COLO668 (cell line): Measurements from ENCODE around the gene MAPK8IP3.
A peak's percentile ranks its signal among the peaks of the same experiment; 100 is the strongest.
"Not testable (repeated sequence)": the region's sequence is repeated elsewhere in the genome, so short reads cannot be mapped to it uniquely, and the experiment has no call there.

Experiments
- DNase-seq: peaks from one replicate; lab custom pipeline; 2025; ENCODE audit not compliant: unreplicated experiment; lab: John Stamatoyannopoulos, UW

The MAPK8IP3 gene

GRCh38 chr16:1784977-1785845, 79.2 kb downstream of the MAPK8IP3 start:
- DNase-seq, result no peak

DNA sequence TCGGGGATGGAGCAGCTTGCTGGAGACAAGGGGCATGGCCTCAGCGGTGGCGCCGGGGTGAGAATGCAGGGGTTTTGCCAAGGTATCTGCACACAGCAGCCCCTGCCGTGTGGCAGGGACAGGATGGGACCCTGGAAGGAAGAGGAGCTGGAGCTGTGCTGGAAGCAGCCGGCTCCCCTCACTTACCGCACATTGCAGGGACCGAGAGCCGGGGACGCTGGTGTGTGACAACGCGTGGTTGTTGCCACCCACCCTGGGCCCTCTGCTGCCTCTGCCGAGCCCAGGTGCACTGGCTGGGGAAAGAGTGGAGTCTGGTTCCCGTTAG, 79.8 kb downstream of the MAPK8IP3 start:
- no peak for DNase-seq

DNA sequence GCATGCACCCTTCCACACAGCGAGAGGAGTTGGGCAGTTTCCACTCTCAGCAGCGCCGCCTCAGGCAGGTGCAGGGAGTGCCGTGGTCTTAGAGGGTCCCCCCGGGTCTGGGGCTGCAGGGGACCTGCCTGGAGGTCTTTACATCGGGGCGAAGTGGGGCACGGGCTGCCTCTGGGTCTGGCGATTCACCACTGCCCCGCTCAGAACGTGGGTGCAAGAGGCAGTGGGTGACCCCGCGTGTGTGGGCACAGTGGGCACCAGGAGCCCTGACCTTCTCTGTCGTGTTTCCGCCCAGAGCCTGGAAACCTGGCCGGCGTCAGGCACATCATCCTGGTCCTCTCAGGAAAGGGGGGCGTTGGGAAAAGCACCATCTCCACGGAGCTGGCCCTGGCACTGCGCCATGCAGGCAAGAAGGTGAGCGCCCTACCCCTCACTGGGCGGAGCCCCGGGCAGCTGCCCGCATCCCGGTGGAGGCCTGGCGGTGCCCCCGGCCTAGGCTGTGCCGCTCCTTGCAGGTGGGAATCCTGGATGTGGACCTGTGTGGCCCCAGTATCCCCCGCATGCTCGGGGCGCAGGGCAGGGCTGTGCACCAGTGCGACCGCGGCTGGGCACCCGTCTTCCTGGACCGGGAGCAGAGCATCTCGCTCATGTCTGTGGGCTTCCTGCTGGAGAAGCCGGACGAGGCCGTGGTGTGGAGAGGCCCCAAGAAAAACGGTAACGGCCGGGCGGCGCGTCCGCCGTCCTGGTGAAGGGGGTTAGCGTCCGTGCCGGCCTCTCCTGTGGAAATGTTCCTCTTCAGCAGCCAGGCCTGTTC, 80.5 kb downstream of the MAPK8IP3 start:
- no peak for DNase-seq

DNA sequence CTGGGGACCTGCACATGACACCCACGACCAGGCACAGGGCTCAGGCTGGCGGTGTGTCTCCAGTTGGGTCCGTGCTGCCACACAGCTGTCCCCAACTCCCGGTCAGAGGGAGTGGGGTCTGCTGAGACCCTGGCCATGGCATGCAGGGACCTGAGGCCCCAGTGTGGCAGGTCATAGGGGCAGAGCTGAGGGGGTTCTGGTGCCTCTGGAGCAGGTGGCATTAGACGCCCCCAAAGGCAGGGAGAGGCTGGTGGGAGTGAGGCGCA, 81.0 kb downstream of the MAPK8IP3 start:
- DNase-seq, result no peak

GRCh38 chr16:1787322-1788094, 81.5 kb downstream of the MAPK8IP3 start:
- no peak for DNase-seq

- no peak for DNase-seq
These were observed 82.2 kb downstream of the MAPK8IP3 start for GRCh38 chr16:1788095-1788707.

- DNase-seq, result no peak
These were observed 82.7 kb downstream of the MAPK8IP3 start for GRCh38 chr16:1788708-1789100.

DNA sequence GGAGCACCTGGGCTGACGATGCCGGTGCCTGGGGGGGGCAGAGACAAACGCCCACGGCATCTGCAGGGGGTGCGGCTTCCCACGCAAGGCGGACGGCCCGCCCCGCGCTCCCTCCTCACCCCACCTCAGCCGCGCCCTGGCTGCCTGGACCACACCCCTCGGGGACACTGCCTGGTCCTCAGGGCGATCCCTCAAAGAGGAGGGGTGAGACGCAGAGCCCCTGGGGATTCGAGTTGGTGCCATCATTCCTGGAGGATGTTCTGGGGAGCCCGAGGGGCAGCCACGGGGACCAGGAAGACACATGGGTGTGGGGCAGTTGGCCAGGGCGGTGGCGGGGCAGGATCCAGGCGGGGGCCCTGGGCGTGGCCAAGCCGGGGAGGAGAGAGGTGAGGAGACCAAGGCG, 83.6 kb downstream of the MAPK8IP3 start:
- no peak for DNase-seq

GRCh38 chr16:1790261-1790610, 84.2 kb downstream of the MAPK8IP3 start:
- DNase-seq, result no peak

DNA sequence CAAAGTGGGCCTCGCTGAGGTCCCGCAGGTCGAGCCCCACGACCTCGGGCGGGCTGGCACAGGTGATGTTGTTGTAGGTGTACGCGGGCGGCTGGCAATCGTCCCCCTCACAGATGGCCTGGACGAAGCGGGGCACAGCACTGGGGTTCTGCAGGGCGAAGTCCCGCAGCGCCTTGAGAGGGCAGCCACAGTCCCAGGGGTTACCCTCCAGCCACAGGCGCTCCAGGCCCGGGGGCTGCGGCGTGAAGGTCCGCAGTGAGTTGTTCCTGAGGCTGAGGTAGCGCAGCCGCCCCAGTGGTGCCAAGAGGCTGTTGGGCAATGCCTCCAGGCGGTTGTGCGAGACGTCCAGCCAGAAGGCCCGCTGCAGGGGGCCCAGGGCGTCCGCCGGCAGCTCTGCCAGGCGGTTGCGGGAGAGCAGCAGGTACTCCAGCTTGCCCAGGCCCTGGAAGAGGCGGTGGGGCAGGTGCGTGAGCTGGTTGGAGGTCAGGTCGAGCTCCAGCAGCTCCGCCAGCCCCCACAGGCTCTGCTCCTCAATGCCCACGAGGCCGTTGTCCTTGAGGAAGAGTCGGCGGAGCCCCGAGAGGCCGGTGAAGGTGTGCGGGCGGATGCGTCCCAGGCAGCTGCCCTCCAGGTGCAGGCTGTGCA, 84.7 kb downstream of the MAPK8IP3 start:
- no peak for DNase-seq

DNA sequence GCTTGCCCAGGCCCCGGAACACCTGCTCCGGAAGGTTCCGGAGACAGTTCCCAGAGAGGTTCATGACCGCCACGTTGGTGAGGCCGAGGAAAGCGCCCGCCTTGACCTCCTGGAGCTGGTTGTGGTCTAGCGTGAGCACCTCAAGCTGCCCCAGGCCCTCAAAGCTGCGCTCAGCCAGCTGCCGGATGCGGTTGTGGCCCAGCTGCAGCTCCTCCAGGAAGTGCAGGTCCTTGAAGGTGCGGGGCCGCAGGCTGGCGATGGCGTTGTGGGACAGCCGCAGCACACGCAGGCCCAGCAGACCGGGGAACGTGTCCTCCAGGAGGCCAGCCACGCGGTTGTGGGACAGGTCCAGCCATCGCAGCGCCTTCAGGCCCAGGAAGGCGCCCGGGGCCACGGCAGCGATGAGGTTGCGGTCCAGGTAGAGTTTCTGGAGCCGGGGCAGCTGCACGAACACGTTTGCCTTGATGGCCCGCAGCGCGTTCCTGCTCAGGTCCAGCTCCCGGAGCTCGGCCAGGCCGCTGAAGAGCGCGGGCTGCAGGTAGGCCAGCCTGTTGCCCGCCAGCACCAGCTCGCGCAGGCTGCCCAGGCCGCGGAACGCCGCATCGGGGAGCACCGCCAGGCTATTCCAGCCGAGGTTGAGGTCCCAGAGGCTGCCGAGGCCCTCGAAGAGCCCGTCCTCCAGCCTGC, 85.4 kb downstream of the MAPK8IP3 start:
- no peak for DNase-seq

DNA sequence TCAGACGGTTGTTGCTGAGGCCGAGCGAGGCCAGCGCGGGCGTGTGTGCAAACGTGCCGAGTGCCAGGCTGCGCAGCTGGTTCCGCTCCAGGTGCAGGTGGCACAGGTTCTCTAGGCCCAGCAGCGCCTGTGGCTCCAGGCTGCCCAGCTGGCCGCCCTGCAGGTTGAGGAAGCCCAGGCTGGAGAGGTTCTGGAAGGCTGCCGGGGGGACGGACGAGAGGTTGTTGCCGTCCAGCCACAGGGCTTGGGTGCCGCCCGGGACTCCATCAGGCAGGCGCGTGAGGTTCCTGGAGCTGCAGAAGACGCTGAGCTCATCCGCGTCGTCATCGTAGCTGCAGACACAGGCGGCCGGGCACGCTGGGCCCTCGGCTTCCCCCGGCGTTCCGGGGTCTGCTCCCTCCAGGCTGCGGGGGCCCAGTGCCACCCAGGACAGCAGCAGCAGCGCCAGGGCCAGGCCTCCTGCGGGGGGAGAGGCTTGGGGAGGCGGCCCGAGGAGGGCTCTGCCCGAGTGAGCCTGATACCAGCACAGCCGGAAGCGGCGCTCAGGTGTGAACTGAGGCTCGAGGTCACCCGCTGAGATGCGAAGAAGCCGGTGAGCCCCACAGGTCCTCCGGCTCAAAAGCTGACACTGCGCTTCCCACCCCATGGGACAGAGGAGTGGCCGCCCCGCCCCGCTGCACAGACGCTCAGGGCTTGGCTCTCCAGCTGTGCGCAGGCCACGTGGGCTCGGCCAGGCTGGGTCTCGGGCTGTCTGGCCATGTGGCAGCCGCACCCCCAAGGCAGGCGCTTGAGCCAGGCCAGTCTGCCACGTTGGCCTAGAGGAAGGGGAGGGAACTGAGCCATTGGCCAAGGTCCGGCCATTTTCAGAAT, 86.2 kb downstream of the MAPK8IP3 start:
- no peak for DNase-seq

GRCh38 chr16:1792836-1793577, 87.0 kb downstream of the MAPK8IP3 start:
- no peak for DNase-seq

DNA sequence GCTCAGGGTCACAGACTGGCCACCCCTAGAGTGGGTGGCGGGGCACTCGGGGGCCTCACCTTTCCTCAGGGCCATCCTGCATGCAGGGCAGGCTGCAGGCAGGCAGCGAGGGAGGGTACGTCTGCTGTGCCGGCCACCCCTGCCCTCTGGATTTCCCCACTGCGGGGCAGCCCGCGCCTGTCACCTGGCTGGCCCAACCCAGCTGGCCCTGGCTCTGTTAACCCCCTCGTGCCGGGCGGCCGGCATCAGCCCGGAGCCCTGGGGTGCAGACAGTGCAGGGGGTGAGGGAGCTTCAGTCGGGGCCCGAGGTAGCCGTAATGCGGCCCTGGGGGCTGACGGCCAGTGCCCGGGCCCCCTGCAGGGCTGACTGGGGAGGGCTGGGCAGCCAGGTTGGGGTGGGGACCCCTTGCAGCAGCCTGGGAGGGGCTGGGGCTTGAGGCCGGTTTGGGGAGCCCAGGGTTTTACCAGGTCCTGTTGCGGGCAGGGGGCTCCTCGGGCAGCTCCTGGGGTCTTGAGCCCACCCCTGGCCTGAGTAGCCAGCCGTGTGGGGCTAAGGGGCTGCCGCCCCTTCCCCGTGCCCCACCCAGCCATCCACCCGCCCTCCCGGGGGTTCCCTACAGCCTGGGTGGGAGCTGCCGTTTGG, 87.7 kb downstream of the MAPK8IP3 start, which contains the start of gene IGFALS:
IGFALS (minus strand) TSS at position 128 of the 643 bp plus-strand sequence; CDS start at position 75, 53 bp downstream.
- DNase-seq, result peak; percentile 52

DNA sequence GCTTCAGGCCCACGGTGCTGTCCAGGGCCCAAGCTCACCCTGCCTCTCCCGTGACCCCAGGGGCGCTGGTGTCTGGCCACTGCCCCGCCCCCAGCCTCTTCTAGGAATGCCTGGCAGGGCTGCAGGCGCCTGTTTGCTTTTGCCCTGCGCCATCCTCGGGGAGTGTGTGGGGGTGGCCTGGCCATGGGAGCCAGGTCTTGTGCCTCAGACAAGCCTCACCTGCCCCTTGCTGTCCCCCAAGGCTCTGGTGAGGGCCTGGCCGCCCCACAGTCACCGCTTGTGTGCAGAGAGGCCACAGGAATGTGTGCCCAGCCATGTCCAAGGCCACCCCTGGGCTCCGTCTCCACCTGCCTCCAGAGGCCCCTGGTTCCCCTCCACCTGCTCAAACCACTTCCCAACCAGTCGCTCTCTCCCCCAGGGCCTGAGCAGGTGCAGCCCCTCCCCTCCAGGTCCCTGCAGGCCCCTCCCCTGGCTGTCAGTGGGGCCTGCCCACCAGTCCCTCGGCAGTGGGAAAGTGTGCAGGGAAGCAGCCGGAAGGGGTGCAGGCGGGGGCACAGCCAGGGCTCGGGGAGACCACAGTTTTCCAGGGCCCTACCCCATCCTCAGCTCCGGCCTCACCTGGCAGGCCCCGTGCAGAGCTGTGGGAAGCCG, 88.4 kb downstream of the MAPK8IP3 start:
- peak; percentile 86 for DNase-seq

GRCh38 chr16:1794908-1795666, 89.1 kb downstream of the MAPK8IP3 start:
- DNase-seq, result no peak

DNA sequence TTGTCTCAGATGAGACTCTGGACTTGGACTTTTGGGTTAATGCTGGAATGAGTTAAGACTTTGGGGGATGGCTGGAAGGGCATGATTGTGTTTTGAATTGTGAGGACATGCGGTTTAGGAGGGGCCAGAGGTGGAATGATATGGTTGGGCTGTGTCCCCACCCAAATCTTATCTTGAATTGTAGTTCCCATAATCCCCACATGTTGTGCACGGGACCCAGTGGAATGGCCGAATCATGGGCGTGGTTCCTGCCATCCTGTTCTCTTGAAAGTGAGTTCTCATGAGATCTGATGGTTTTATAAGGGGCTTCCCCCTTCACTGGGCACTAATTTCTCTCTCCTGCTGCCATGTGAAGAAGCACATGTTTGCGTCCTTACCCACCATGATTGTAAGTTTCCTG, 93.3 kb downstream of the MAPK8IP3 start:
- DNase-seq, result not testable (repeated sequence)
